HT-29 (cell line): ENCODE data around the gene DNAH17. TPM values are rescaled to one million over a fixed set of nuclear protein-coding genes. Genes with fewer than 3 reads are reported as not detected.

Experiments used
- DNase-seq: peaks from one replicate; pipeline ENCODE4 v3.0.0-alpha.2; 2015; ENCODE audit warnings: low spot score
- total RNA-seq: library from RNA; depleted of rRNA; stranded (reverse); fragments of >200 nt; shearing (Covaris generic); gene quantifications from 2 replicates; pipeline ENCODE4 v1.2.3, GENCODE V29; 2014

The DNAH17 gene
- total RNA-seq, 1 experiment from 2014 or later: not detected

DNA sequence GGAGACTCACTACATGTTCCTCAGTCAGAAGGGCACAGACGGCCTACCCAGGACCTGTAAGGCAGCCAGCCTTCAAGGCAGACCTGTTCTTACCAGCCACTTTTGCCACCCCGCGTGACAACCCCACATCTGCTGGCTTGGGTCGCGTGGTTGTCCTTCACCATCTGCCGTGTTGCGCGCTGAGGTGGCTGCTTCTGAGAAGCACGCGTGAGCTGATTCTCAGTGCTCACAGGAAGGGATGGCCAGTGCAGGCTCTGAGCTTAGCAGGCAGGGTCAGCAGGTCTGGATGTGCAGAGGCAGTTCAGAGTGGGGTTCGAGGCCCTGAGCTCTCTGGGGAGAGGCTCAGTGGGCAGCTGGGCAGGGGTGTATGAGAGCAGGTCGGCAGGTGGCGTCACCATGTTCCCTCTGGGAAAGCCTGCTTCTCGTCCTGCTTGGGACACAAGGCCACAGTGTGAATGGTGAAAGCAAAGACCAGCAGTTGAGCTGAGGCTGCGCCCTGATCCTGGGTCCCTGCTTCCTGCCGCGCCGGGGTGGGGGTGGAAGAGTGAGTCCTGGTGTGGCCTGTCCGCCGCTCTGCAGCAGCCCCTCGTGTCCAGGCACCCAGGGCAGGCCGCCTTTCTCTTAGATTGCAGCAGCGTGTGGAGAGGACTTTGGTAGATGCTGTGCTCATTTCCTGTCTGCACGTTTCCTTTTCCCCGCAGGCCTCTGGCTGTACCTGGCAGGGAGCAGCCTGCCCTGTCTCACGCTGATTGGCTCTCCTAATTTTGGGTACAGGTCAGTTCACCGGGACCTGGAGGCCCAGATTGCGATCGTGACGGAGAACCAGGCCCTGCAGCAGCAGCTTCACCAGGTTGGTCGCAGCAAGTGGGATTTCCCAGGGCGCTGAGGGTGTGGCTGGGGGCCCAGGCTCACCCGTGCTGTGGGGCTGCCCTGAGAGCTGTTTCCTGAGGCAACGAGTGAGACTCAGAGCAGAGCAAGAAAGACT, 162.7 kb downstream of the DNAH17 start:
- no peak for DNase-seq

DNA sequence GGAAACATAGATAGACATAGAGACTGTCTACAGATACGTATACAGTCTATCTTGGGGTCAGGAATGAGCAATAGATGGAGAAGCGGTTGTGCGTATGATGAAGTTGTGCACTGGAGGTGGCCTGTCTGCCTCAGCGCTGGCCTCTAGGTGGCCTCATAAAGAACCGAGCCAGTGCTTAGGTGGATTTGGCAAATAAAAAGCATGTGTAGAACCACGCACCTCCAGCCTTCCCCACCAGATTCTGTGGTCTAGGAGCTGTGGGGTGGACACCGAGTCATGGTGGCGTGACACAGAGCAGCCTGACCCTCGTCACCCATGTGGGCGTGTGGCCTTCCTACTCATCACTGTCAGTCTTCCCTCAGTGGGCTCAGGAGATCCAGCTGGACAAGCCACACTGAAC, 164.8 kb downstream of the DNAH17 start:
- DNase-seq: peak; percentile 27

DNA sequence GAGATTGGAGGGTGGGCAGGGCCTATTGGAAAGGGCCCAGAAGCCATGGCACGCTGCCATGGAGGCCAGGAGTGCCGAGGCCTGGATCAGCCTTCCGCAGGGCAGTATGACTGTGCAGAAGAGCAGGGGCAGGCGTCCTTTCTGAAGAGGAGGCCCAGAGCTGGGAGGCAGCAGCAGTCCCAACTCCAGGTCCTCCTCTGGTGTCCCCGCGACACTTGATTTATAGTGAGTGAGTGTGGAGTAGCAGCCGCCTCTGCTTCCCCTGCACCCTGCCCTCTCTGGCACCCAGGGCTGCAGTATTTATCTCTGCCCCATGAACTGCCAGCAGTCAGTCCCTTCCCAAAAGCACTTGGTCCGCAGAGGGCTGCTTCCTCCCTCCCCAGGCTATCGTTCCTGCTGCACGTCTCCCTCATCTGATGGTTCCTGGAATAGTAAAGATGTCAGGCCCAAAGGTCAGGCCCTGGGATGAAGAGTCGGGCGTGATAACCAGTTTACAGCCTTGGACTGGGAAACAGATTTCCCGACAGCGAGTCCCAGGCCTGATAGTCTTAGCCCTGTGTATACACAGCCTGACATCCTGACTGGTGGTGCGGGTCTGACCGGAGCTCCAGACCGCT, 165.8 kb downstream of the DNAH17 start:
- no peak for DNase-seq

DNA sequence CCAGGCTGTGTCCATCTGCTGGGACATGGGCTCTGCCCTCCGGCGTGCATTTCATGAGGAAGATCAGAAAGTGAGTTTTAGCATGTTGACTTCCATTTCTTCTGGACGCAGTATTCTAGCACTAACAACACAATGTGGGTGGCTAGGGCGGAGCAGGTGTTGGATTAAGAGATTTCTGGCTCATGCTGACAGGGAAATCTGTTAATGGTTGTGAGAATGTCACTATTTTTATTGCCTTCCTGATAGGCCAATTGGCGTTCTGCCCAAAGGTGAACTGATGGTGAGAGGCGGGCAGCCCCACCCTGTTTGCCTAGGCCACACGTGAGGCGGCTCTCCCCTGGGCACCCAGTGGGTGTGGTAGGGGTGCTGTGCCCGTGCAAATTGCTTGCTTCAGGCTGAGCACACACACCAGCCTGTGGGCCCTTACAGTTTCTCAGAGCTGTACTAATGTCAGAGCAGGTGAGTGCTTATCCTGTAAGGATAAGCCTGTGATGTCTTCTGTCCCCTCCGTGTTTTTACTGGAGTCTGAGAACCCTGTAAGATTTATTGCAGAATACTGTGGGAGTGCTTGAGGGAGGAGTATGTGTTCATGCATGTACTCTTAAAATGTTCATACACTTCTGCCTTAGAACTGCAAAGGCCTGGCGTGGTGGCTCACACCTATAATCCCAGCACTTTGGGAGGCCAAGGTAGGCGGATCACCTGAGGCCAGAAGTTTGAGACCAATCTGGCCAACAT, 167.8 kb downstream of the DNAH17 start:
- DNase-seq: peak; percentile 89

DNA sequence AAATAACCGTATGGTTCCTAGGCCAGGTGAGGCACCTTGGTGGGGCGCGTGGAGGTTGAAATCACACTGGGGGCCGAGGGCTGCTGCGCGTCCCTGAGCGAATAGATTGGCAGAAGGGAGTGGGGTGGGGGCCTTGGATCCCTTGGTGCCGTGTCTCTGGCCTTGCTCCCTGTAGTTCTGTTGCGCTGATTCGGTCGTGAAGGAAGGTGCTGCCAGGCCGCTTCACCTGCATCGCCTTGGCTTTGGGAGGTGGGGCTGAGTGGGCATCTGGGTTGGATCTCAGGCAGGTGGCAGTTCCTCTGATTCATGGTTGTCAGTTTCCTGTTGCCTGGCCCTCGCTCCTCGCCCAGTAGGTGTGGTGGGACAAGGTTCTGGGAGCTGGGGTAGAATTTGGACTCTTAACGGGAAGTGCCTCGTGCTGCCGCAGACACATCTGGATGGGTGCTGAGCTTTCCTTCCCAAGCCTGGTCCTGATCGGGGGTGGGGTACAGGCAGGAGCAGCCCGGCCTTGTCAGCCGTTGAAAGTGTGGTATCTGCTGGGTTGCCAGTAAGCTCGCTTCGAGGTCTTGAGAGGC, 168.6 kb downstream of the DNAH17 start:
- DNase-seq: peak; percentile 30

DNA sequence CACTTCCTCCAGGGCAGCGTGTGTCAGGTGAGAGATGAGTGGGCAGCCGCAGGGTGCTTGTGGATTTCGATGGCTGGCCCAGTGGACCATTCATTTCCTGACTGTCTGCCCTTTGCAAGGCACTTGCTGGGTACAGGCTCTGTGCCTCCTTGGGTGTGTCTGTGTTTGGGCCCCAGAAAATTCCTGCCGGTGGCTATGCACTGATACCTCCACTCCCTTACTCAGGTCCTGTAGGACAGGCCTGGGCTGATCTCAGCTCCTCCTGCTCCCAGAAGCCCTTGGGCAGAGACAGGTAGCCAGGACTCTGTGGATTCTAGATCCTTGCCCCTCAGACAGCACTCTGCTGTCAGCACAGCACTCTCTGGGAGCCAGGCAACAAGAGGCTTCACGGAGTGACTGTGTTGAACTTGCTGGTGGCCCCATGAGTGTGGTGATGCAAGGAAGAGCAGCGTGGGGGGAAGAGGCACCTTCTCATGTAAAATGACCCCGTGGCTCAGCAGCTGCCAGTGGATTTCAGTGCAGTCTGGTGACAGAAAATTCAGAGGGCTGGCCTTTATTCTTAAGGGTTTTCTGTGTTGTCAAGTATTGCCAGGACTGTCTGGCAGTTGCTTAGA, 169.7 kb downstream of the DNAH17 start:
- no peak for DNase-seq

DNA sequence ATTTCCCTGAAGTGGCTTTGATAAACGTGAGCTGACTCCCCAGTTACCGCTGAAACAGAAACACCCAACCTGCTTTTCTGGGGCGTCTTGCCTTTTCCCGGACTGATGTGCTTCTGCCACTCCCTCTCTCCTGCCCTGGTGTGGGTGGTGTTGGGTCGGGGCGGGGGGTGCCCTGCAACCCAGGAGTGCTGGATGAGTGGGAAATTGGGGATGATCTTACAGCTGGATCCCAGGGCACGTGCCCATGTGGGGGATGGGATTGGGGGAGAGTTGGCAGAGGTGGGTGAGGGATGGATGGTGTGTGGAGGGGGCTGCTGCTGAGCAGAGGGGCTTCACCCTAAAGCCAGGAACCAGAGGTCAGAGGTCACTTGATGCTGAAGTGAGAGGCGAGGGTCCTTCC, 170.3 kb downstream of the DNAH17 start:
- no peak for DNase-seq

DNA sequence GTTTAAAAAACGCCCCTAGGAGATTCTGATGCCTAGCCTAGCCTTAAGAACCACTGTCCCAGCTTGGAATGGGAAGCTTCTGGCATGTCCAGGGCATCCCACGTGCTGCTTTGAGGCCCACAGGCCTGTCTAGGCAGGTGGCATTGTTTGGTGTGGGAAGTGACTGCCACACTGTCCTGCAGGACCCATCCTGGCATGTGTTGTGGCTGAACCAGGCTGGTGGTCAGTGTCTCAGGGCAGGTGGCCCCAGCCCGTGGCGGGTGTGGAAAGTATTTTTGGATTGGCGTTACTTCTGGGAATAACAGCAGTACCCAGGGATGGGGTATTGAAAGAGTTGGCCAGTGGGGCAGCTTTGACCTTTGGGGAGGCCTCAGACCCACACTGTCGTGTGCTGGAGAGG, 170.8 kb downstream of the DNAH17 start:
- no peak for DNase-seq

DNA sequence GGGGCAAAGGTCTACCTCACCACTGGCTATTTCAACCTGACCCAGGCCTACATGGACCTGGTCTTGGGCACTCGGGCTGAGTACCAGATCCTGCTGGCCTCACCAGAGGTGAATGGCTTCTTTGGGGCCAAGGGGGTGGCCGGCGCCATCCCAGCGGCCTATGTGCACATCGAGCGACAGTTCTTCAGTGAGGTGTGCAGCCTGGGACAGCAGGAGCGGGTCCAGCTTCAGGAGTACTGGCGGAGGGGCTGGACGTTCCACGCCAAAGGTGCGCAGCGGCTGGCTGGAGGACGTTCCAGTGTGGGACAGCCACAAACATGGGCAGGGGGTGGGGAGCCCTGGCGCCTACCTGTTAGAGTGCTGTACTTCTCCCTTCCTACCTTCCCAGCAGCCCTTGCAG, 173.4 kb downstream of the DNAH17 start:
- DNase-seq: no peak

DNA sequence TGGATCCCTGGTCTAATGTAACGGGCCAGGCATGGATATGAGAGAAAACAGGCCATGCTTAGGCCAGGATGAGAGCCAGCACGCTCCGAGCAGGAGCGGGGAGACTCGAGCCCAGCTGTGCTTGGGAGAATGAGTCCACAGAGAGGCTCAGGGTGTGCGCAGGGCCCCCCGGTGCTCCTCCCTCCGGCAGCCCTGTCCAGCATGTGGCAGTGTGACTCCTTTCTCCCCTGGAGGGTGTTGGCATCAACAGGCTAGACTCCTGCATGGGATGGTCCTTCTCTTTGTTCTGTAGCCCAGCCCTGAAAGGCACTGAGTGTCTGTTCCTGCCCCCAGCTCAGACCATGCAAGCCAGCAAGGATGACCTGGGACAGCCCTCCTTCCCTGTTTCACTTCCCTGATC, 175.3 kb downstream of the DNAH17 start:
- DNase-seq: no peak

DNA sequence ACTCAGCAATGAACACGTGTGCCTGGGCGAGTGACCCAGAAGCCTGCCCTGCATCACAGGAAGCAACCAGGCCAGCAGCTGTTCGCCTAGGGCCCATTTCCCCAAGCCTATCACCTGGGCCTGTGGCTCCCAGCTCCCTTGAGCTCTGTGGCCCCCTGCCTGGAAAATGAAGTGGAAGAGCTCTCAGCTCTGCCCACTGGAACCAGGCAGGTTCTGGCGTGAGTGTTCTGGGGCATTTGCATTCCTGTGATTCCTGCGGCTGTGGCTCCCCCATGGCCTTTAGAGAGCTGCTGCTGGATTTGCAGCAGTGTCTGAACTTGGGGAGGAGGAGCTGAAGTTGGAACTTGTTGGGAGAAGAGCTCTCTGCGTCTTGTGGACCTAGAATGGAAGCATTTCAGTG, 175.9 kb downstream of the DNAH17 start:
- DNase-seq: no peak

DNA sequence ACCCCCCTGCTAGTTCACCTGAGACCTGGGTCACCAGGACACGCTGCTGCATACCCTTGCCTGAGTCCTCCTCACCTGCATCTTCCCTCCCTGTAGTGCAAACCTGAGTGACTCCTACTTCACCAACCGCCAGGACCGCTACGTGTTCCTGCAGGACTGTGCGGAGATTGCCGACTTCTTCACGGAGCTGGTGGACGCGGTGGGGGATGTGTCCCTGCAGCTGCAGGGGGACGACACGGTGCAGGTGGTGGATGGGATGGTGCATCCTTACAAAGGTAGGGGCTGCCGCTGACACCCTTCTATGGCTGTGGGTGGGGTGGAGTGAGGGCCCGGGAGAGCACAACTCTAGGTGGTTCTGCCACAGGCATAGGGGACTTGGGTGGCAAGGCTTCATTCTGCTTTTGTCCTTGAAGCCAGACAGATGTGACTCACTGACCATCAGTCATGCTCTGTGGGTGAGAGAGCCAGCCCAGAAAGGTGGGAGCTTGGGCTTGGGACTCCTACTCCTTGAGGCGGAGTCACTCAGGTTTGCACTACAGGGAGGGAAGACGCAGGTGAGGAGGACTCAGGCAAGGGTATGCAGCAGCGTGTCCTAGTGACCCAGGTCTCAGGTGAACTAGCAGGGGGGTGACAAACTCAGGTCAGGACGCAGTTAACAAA, 176.5 kb downstream of the DNAH17 start:
- DNase-seq: no peak

DNA sequence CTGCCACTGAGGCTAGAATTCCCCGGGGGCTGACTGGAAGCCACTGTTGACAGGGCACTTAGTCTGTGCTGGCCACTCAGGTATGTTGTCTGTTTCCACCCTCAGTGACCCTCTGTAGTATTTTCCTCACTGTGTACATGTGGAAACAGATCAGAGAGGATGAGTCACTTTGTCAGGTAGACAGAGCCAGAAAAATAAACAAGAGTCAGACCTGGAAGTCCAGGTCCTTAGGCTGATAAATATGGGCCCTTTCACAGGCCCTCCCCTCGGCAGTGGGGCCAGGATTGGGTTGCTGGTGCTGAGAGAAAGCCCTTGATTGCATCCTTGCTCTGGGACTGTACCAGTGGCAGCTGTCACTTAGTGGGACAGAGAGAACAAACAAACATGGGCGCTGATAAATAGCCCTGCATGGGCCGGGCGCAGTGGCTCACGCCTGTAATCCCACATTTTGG, 177.5 kb downstream of the DNAH17 start:
- DNase-seq: no peak

DNA sequence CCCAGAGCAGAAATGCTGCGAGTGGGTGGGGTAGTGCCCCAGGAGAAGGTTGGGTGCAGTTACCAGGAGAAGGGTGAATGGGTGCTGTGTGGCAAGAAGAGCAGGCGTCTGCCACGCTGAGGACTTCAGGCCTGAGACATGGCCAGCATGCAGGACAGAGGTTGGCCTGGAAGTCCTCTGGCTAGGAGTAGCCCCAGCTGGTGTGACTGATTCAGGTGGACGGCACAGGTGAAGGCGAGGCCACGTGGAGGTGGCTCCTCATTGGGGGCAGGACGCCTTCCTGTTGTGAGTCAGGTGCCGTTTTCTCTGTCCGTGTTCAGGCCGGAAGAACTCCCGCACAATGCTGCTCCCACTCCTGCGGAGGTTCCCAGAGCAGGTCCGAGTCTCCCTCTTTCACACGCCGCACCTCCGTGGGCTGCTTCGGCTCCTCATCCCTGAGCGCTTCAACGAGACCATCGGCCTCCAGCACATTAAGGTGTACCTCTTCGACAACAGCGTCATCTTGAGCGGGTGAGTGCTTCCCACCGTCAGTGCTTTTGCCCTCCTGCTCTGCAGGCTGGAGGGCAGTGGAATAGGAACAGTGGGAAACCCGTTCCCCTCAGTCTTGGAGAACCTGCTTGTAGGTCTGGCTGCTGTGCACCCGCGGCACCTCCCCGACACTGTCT, 178.0 kb downstream of the DNAH17 start:
- DNase-seq: no peak

DNA sequence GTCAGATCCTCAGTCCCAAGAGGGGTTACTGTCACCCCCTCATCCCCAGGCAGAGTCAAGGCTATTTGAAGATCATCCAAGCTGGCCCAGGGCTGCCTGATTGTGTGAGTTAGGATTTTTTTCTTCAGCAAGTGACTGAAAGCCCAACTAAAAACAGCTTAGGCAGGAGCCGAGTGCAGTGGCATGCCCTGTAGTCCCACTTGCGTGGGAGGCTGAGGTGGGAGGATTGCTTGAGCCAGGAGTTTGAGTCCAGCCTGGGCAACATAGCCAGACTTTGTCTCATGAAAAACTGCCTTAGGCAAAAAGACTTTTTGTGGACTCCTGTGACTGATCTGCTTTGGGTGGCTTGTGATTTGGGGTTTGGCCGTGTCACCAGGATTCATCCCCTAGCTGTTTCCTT, 178.8 kb downstream of the DNAH17 start:
- DNase-seq: no peak

DNA sequence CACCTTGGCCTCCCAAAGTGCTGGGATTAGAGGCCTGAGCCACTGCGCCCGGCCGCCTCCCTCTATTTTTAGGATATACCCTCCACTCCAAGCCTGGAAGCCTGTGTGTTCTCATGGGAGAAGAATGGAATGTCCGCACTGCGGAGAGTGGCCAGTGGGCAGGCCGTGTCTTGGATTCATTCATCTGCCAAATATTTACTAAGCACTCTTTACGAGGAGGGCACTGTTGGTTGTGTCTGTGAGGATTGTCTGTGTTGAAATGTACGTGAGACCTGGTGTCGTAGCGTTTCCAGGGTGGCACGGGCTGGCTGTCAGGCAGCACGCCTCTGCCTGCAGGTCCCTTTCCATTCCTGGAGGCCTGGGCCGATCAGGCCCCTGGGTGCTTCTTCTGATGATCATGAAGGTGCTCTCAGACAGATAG, 179.5 kb downstream of the DNAH17 start:
- DNase-seq: no peak

DNA sequence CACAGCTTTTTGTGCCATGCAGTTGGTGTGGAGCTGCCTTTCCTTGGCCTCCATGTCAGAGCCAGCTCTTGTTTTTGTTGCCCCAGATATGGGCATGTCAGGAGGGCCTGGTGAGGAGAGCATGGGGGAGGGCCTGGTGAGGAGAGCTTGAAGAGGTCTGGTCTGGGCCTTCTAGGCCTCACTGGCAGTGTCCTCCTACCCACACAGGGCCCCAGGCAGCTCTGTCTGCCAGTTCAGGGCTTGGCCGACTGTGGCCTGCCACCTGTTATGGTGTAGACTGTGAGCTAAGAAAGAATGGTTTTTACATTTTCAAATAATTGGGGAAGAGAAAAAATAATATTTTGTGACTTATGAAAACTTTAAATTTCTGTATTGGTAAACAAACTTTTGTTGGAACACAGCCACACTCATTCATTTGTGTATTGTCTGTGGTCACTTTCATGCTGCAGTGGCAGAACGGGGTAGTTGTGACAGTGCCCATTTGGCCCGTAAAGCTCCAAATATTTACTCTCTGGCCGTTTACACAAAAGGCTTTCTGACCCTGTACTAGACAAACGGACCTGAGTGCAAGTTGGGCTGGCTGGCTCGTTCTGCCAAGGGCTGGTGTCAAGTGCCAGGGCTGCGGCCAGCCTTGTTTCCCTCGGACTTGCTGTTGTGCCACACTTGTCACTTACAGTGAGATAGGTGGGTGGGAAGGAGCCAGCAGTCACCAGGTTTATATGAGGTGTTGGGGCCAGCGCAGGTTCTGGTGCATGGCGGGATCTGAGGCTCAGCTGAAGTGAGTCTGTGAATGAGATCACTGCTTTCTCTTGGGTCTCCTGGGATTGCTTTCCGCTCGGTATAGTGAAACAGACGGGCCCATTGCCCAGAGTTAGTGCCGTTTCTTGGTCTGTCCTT, 180.5 kb downstream of the DNAH17 start:
- DNase-seq: no peak

DNA sequence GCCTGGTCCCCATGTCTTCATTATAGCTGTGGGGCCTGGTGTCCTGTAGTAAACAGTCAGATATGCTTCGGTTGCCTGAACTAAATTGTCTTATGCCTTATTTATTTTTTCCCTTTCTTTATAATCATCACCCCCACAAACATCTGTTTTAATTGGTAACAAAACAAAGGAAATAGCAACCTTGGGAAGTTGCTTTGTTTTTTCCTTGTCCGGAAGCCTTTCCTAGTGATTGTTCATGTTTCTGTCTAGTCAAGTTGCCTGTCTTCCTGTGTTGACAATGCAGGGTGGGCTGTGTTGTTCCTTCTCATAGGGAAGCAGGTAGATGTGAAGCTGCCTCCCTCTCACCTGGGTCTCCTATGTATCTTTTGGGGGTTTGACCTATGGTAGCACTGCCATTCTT, 182.0 kb downstream of the DNAH17 start:
- no peak for DNase-seq

DNA sequence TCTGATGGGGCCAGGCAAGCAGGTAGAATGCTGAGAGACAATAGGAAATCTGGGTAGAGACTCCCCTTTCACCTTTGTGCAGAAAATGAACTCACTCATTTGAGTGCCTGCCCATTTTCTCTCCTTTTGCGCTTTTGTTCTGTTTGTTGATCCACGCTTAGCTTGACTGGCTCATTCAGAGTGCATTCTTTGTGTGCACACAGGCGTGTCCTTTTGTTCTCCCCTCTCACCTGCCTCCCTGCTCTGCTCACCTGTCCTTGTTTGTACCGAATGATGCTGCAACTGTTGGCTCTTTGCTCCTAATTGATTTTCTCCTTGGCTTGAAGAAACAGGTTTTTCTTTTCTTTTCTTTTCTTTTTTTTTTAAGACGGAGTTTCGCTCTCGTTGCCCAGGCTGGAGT, 183.0 kb downstream of the DNAH17 start:
- no peak for DNase-seq
